ENCODE data around the gene RHBDF2. TPM values are rescaled to one million over a fixed set of nuclear protein-coding genes. Genes with fewer than 3 reads are reported as not detected.

Gene RHBDF2
- total RNA-seq, 1 experiment from 2014 or later, result 19.7 TPM

DNA sequence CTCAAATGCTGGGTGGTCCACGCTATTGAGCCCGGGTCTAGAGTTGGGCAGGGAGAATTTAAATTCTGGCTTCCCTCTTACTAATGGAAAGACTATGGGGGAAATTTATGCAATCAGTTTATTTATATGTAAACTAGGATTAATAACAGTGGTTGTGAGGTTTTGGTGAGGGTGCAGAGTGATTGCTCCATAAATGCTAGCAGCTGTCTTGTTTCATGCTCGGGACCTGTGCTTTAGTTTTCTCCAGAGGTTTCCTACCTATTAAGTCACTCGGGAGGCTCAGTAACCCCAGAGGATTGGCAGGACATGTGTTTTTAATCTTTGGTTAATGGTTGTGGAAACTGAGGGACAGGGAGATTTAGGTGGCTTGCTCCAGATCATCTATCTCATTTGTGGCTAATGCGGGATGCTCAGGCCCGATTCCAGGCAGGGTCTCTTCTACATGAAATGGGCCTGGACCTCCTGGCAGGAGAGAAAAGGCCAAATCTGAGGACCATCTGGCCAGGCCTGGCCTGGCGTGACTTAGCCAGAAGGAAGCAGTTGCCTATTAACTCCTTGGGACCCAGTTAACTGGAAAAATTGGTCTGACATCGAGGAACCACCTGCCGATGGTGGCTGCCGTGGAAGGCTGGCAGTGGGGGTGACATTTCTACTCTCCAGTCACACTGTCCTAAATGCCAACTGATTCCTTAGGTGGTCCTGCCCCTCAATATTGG is 40.7 kb upstream of the RHBDF2 start:
- H2BK20ac ChIP-seq (ENCODE audit: low read depth, low read length, poor library complexity, severe bottlenecking), result no peak overlapping the region
- H3K4me1 Mint-ChIP-seq, result peaks cover 31 to 45% of the 10 kb centered on the region in 2 experiments
- no peak overlapping the region for H3K56ac ChIP-seq (ENCODE audit: insufficient read length, low read depth, low read length)
- H2BK12ac ChIP-seq (ENCODE audit: insufficient read length, low read depth, low read length), result no peak overlapping the region
- H2AFZ ChIP-seq (ENCODE audit: low read length), result no peak overlapping the region
- H3K18ac ChIP-seq (ENCODE audit: insufficient read length, low read depth, low read length), result no peak overlapping the region
- H3K36me3 Mint-ChIP-seq (ENCODE audit: insufficient read depth in 1 of 3, low read depth in 3 of 3), result no peaks in the 10 kb centered on the region
- H4K8ac ChIP-seq (replicated peaks; ENCODE audit: insufficient read length, low read depth, low read length), result no peak overlapping the region
- no peaks in the 10 kb centered on the region for H3K79me2 ChIP-seq (ENCODE audit: insufficient read depth, low read length)
- peaks cover 15% of the 10 kb centered on the region; the same call in 1 of the 2 replicates for H3K27me3 ChIP-seq (ENCODE audit: insufficient read depth, low read length)
- no peaks in the 10 kb centered on the region for H3K79me1 ChIP-seq (ENCODE audit: insufficient read depth, low read depth, low read length, poor library complexity, severe bottlenecking)
- H2BK15ac ChIP-seq (ENCODE audit: low read depth, low read length), result no peak overlapping the region
- no peak overlapping the region for H3K27ac Mint-ChIP-seq
- no peak overlapping the region for H4K91ac ChIP-seq (ENCODE audit: insufficient read length, low read depth, low read length)
- H3K27ac ChIP-seq (ENCODE audit: insufficient read length, low read depth, low read length), result no peak overlapping the region
- H3K9me3 Mint-ChIP-seq, result no peaks in the 10 kb centered on the region
- DNase-seq, result no peak
- peaks cover 4% of the 10 kb centered on the region for H4K20me1 ChIP-seq (ENCODE audit: control insufficient read depth, insufficient read depth, insufficient read length)
- no peak overlapping the region for H3K14ac ChIP-seq (ENCODE audit: insufficient read depth, low read length)
- no peak overlapping the region for H3T11ph ChIP-seq (ENCODE audit: low read length)
- no peak overlapping the region for H2BK120ac ChIP-seq (ENCODE audit: low read depth, low read length, poor library complexity, severe bottlenecking)
- H2AK5ac ChIP-seq (ENCODE audit: insufficient read length, low read length), result no peak overlapping the region
- H3K27me3 Mint-ChIP-seq (ENCODE audit: low read depth), result peaks cover 43% of the 10 kb centered on the region
- no peak overlapping the region for H3K23ac ChIP-seq (ENCODE audit: insufficient read length, low read depth, low read length)
- no peak overlapping the region for H4K5ac ChIP-seq (ENCODE audit: insufficient read length, low read depth, low read length)
- H3K4me1 ChIP-seq (ENCODE audit: insufficient read depth, low read length), result peaks cover 2% of the 10 kb centered on the region; the same call in 1 of the 2 replicates
- H3K4me3 Mint-ChIP-seq, result peak overlapping the region in 1 of 2 experiments; percentile 24; a peak in 1 of 5 replicates
- no peak overlapping the region for H2BK5ac ChIP-seq (ENCODE audit: insufficient read length, low read length)
- H3K23me2 ChIP-seq (ENCODE audit: insufficient read length, low read depth, low read length, poor library complexity, severe bottlenecking), result peaks cover 11% of the 10 kb centered on the region
- H3K9ac ChIP-seq (ENCODE audit: extremely low read depth, insufficient read length, low read length), result no peak overlapping the region
- no CpG with 5 or more reads among the region's 10 CpGs for WGBS (ENCODE audit: extremely low coverage, insufficient read length, low lambda C conversion rate)
- no peak overlapping the region for H3K4me2 ChIP-seq (ENCODE audit: insufficient read depth, insufficient read length, low read length)
- no peak overlapping the region for H3K4ac ChIP-seq (ENCODE audit: low read depth, low read length)
- H3K9me3 ChIP-seq (ENCODE audit: control insufficient read depth, low read depth, low read length), result no peaks in the 10 kb centered on the region
- TF ChIP-seq, protein P1, sequence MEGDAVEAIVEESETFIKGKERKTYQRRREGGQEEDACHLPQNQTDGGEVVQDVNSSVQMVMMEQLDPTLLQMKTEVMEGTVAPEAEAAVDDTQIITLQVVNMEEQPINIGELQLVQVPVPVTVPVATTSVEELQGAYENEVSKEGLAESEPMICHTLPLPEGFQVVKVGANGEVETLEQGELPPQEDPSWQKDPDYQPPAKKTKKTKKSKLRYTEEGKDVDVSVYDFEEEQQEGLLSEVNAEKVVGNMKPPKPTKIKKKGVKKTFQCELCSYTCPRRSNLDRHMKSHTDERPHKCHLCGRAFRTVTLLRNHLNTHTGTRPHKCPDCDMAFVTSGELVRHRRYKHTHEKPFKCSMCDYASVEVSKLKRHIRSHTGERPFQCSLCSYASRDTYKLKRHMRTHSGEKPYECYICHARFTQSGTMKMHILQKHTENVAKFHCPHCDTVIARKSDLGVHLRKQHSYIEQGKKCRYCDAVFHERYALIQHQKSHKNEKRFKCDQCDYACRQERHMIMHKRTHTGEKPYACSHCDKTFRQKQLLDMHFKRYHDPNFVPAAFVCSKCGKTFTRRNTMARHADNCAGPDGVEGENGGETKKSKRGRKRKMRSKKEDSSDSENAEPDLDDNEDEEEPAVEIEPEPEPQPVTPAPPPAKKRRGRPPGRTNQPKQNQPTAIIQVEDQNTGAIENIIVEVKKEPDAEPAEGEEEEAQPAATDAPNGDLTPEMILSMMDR (conservative IDR thresholded peaks at IDR 0.05), result no peak

Measured in H9 (cell line).